ENCODE data around the gene TEAD1.

- TF ChIP-seq CTCF (IDR thresholded peaks at IDR 0.05) (no peak), POLR2A (IDR thresholded peaks at IDR 0.05) (no peak)
Observed at GRCh38 chr11:12856338-12856737, 182.1 kb downstream of the TEAD1 start.
